8988T (cell line): ENCODE data around the gene FBXL16.

ENCODE experiments used
- DNase-seq: peaks from one replicate; pipeline ENCODE4 v3.0.0; 2011

Gene FBXL16

GRCh38 chr16:660132-660458, 45.5 kb downstream of the FBXL16 start:
- no peak for DNase-seq

- DNase-seq = no peak
Measured at GRCh38 chr16:659618-660017, 46.0 kb downstream of the FBXL16 start.

DNA sequence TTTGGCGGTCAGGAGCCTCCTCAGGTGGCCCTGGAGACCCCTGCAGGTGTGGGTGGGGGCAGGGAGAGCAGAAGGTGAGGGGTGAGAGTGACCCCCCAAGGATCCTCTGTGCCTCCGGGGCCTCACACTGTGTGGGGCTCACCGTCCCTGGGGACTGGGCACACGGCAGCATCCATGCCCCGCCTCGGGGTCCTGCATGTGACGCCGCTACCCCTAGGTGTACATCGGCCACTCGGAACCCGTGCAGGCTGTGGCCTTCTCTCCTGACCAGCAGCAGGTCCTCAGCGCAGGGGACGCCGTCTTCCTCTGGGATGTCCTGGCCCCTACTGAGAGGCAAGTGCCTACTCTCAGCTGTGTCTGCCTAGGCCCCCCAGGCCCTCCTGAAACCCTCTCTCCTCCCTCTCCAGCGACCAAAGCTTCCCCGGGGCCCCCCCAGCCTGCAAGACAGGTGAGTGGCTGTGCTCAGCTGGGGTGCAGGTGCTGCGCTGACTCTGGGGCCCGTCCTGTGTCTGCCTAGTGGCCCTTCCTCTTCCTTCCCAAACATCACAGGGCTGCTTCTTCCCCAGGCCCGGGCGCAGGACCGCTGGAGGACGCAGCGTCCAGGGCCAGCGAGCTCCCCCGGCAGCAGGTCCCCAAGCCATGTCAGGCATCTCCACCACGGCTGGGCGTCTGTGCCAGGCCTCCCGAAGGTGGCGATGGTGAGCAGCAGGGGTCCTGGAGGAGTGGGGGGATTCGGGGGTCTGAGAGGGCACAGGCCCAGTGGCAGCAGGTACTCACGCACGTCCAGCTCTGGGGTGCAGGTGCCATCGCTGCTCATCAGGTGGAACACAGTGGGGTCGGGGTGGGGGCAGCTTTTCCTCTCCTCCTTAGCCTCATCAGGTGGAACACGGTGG, 46.7 kb downstream of the FBXL16 start:
- DNase-seq = no peak

DNA sequence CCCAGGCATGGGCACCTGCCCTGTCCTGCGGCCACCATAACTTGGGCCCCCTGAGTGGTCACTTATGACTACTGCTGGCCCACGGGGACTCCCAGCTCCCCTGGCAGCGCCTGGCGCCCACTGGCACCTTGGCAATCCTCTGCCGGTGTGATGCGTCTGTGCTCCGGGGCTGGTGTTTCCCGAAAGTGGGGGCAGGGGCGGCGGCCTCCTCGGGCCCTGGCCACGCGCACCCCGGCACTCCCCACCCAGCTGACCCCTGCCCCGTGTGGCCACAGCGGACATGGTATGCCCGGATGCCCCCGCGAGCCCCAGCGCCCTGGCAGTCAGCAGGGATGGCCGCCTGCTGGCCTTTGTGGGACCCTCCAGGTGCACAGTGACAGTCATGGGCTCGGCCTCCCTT, 48.1 kb downstream of the FBXL16 start:
- no peak for DNase-seq

GRCh38 chr16:654034-654433, 51.6 kb downstream of the FBXL16 start:
- DNase-seq = no peak

GRCh38 chr16:652454-653305, 52.9 kb downstream of the FBXL16 start:
- DNase-seq = no peak

DNA sequence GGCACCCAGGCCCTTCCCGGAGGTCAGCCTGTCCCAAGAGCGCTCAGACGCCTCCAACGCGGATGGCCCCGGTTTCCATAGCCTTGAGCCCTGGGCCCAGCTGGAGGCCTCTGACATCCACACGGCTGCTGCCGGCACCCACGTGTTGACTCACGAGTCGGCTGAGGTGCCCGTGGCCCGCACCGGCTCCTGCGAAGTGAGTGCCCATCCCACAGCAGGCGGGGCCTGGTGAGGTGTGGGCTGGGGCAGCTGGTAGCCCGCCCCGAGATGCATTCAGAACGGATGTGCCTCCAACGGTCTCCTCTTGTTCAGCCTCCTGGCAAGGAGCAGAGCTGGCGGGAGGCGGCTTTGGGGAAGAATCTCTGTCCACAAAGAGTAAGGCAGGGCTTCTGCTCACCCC, 53.8 kb downstream of the FBXL16 start:
- DNase-seq = no peak

- no peak for DNase-seq
Measured at GRCh38 chr16:649631-650030, 56.0 kb downstream of the FBXL16 start.

- no peak for DNase-seq
Measured at GRCh38 chr16:648781-649589, 56.6 kb downstream of the FBXL16 start, which contains the start of gene WDR90. WDR90 (plus strand) TSS chr16:649365; CDS start chr16:649417, 52 bp downstream.

- DNase-seq = no peak
Measured at GRCh38 chr16:648071-648780, 57.4 kb downstream of the FBXL16 start.

DNA sequence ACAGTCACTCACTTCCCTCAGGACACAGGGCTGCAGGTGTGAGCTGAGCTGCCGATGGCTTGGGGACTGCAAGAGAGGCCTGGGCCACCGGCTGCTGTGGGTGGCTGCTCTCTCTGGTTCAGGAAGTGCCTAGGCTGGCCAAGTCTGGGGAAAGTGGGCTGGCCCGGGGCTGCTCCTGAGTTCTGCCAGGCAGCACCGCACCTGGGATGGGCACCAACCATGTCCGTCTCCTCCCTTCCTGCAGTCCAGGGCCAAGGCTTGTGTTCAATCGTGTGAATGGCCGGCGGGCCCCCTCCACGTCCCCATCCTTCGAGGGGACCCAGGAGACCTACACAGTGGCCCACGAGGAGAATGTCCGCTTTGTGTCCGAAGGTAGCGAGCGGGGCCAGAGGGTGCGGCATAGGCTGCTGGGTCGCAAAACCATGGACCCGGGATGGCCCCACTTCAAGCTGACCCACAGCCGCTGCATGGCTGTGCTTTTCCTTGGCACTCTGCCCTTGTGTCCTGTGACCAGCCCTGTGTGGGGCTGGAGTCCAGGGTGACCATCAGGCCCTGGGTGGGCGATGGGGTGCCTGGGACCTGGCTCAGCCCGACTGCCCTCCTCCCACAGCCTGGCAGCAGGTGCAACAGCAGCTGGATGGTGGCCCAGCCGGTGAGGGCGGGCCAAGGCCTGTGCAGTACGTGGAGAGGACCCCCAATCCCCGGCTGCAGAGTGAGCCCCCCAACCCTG, 58.3 kb downstream of the FBXL16 start:
- no peak for DNase-seq

DNA sequence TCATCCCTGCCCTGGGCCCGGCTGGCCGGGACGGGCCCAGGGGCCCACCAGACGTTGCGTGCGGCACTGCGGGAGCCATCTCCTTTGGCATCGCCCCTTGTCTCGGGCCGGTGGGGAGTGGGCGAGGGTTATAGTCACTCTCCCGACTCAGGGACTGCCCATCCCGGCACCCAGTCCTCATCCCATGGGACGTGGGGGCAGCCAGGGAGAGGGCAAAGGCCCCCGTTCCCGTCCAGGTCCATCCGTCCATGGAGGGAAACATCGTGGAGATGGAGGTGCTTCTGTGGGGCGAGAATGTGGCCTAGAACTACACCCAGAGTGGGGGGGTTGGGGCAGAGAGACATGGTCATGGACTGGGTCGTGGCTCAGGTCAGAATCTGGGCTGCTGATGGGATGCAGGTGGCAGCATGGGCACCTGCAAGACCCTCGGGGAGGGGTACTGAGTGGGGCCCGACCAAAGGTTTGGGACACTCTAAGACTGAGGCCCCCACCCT, 58.9 kb downstream of the FBXL16 start:
- no peak for DNase-seq

- no peak for DNase-seq
Measured at GRCh38 chr16:645852-646678, 59.5 kb downstream of the FBXL16 start.

DNA sequence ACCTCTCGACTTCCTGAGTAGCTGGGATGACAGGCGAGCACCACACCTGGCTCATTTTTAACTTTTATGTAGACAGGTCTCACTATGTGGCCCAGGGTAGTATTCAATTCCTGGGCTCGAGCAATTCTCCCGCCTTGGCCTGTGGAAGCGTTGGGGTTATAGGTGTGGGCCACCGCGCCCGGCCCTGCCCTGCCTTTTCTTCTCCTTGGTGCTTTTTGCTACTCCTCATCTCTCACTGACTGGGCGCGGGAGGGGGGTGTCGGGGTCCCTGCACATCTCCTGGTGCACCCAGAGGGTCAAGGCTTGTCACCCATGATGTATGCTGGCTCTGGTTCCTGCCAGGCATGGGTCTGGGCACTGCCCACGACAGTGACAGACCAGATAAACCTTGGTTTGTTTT, 61.0 kb downstream of the FBXL16 start:
- DNase-seq = no peak

- DNase-seq = no peak
Measured at GRCh38 chr16:643050-643368, 62.6 kb downstream of the FBXL16 start.
